Gastroesophageal sphincter (tissue), 3 donors: ENCODE data around the gene SOX9.

Source experiments
- CTCF ChIP-seq, 4 experiments: fragments of 200-600 bp in 2 of 4; fragments of 450-650 bp in 2 of 4; sonication (generic) in 1 of 4; IDR thresholded peaks; one replicate each; pipeline ENCODE4 v1.5.1; 2017 to 2019; ENCODE audit warnings: antibody characterized with exemption in 4 of 4, mild to moderate bottlenecking in 2 of 4, moderate library complexity in 2 of 4
- POLR2A ChIP-seq, 2 donors: fragments of 450-650 bp; IDR thresholded peaks; one replicate each; pipeline ENCODE4 v1.6.1; 2017; ENCODE audit warnings: antibody characterized with exemption in 2 of 2, mild to moderate bottlenecking in 2 of 2, moderate library complexity in 1 of 2
- POLR2AphosphoS5 ChIP-seq: sonication (generic); formaldehyde crosslinking; IDR thresholded peaks from one replicate; pipeline ENCODE4 v1.6.1; 2017; ENCODE audit warnings: antibody characterized with exemption

GRCh38 chr17:72125742-72126141 lies 4.9 kb downstream of the SOX9 start:
- TF ChIP-seq POLR2AphosphoS5, result no peak
- TF ChIP-seq POLR2A (IDR thresholded peaks at IDR 0.05), result no peak
- TF ChIP-seq CTCF (IDR thresholded peaks at IDR 0.05), result no peak
